Measurements from ENCODE around the gene IRF2BPL. TPM values are rescaled to one million over a fixed set of nuclear protein-coding genes. Genes with fewer than 3 reads are reported as not detected.

Gene IRF2BPL
- total RNA-seq, 2 experiments from 2014 or later: 70.9 to 71.8 TPM

DNA sequence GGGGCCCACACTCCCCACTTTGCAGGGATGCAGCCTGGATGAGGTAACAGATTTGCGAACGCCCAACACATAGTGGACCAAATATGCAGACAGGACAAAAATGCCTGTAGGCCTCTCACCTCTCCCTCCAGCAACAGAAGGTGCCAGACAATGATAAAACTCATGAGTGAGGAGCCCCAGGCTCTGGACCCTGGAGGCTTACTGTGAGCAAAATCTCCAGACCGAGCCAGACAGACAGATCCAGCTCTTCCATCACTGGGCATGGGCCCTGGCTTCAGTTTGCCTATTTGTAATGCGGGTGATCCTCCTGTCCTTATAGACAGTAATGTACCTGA lies 42.3 kb downstream of the IRF2BPL start:
- no peak overlapping the region for H3K27ac Mint-ChIP-seq
- CTCF ChIA-PET: no interaction called here
- ATAC-seq (ENCODE audit: poor library complexity) (no peak), DNase-seq (no peak)
- H3K4me3 Mint-ChIP-seq: no peak overlapping the region
- peaks cover 9% of the 10 kb centered on the region for H3K4me1 Mint-ChIP-seq (ENCODE audit: low read depth)
- no peaks in the 10 kb centered on the region for H3K27me3 Mint-ChIP-seq
- intact Hi-C loops (cut with DNase I, micrococcal nuclease): no loop called here
- POLR2A ChIA-PET: interaction anchor here (3.0 kb wide), 1 partner anchor 24 kb away, joined by 10 read pairs; no protein-coding TSS in a partner anchor
- no peak overlapping the region for H3K27ac ChIP-seq (ENCODE audit: low read depth in 1 of 2, low read length in 2 of 2)
- no peaks in the 10 kb centered on the region for H3K36me3 Mint-ChIP-seq (ENCODE audit: low read depth)
- H3K36me3 ChIP-seq (ENCODE audit: insufficient read depth, low read length): no peaks in the 10 kb centered on the region
- H3K4me1 ChIP-seq (ENCODE audit: insufficient read depth, low read length): peaks cover 7% of the 10 kb centered on the region
- TF ChIP-seq, protein P1, sequence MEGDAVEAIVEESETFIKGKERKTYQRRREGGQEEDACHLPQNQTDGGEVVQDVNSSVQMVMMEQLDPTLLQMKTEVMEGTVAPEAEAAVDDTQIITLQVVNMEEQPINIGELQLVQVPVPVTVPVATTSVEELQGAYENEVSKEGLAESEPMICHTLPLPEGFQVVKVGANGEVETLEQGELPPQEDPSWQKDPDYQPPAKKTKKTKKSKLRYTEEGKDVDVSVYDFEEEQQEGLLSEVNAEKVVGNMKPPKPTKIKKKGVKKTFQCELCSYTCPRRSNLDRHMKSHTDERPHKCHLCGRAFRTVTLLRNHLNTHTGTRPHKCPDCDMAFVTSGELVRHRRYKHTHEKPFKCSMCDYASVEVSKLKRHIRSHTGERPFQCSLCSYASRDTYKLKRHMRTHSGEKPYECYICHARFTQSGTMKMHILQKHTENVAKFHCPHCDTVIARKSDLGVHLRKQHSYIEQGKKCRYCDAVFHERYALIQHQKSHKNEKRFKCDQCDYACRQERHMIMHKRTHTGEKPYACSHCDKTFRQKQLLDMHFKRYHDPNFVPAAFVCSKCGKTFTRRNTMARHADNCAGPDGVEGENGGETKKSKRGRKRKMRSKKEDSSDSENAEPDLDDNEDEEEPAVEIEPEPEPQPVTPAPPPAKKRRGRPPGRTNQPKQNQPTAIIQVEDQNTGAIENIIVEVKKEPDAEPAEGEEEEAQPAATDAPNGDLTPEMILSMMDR (IDR thresholded peaks at IDR 0.05): no peak
- H3K4me3 ChIP-seq (ENCODE audit: low read length): no peak overlapping the region
- peaks cover 4% of the 10 kb centered on the region for H3K9me3 Mint-ChIP-seq
- no peaks in the 10 kb centered on the region for H3K27me3 ChIP-seq (ENCODE audit: control insufficient read depth in 1 of 2, insufficient read depth in 2 of 2, low read length in 2 of 2)
- H3K9me3 ChIP-seq (ENCODE audit: control insufficient read depth in 1 of 2, insufficient read depth in 1 of 2, low read length in 2 of 2): peaks cover 0 to 4% of the 10 kb centered on the region in 2 experiments

DNA sequence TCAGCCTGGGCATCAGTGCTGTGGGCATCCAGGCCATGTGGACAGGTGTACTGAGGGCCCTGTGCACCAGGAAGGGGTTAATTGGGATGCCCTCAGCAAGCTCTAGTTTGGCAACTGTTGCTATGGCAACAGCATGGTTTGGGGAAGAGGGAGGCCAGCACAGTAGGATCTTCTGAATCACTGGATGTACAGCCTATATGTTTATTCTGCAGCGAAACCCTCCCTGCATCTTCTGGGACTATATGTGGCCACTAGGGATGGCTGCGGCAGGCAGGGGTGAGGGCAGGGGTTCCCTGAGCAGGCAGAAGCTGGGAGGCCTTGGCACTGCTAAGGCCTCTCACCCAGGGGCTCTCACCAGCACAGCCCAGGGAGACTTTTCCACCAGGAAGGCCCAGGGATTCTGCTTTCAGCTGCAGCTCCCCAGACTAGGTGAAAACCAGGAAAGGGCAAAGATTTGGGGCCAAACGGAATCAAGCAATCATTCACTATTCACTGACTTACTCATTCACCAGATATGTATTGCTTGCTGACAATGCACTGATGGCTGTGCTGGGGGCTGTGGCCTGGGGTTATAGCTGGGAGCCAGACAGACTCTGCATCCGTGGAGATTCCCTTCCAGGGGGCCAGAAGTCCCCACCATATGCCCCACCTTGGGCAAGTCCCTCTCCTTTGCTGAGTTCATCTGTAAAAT lies 42.8 kb downstream of the IRF2BPL start:
- Histone ChIP-seq H3K36me3 (ENCODE audit: insufficient read depth, low read length) (no peaks in the 10 kb centered on the region), H3K27ac (ENCODE audit: low read depth in 1 of 2, low read length in 2 of 2) (no peak overlapping the region), H3K27me3 (ENCODE audit: control insufficient read depth in 1 of 2, insufficient read depth in 2 of 2, low read length in 2 of 2) (no peaks in the 10 kb centered on the region), H3K9me3 (ENCODE audit: control insufficient read depth in 1 of 2, insufficient read depth in 1 of 2, low read length in 2 of 2) (peaks cover 0 to 4% of the 10 kb centered on the region in 2 experiments), H3K4me1 (ENCODE audit: insufficient read depth, low read length) (peaks cover 7% of the 10 kb centered on the region), H3K4me3 (ENCODE audit: low read length) (no peak overlapping the region)
- ATAC-seq (ENCODE audit: poor library complexity) (no peak), DNase-seq (no peak)
- ChIA-PET POLR2A (interaction anchor here (3.0 kb wide), 1 partner anchor 24 kb away, joined by 10 read pairs; no protein-coding TSS in a partner anchor), CTCF (no interaction called here)
- intact Hi-C loops (cut with DNase I, micrococcal nuclease): no loop called here
- Mint-ChIP-seq H3K27ac (no peak overlapping the region), H3K9me3 (peaks cover 4% of the 10 kb centered on the region), H3K36me3 (ENCODE audit: low read depth) (no peaks in the 10 kb centered on the region), H3K4me3 (no peak overlapping the region), H3K27me3 (no peaks in the 10 kb centered on the region), H3K4me1 (ENCODE audit: low read depth) (peaks cover 9% of the 10 kb centered on the region)
- TF ChIP-seq, protein P1 (IDR thresholded peaks at IDR 0.05): no peak

DNA sequence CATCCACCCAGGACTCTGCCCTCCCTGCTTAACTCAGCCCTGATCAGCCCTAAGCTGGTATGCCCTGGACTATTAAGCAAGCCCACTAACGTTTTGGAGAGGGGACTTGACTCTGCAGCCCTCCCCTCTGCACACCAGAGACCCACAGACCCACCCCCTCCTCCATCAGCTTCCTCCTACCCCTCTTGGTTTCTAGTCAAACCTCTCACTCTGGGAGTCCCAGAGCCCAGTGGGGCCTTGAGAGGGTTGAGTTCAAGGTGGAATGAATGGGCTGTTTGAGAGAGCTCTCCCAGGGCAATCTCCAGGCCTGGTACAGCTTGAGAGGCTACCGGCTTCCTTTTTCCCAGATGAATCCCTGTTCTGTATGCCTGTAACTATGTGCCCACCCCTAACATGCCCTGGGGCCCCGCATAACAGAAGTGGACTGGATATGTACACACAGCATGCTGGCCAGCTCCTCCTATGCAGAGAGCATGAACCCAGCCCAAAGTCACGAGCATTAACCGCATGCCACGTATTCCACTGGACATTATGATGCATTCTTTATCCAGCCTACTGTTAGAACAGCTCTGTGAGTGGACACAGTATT lies 43.6 kb downstream of the IRF2BPL start:
- intact Hi-C loops (cut with DNase I, micrococcal nuclease): no loop called here
- CTCF ChIA-PET: interaction anchor here (0.5 to 1.6 kb wide), 2 partner anchors 19 to 34 kb away, joined by 3 to 4 read pairs; no protein-coding TSS in a partner anchor
- H3K9me3 ChIP-seq (ENCODE audit: control insufficient read depth in 1 of 2, insufficient read depth in 1 of 2, low read length in 2 of 2): peaks cover 0 to 4% of the 10 kb centered on the region in 2 experiments

More for the DNA sequence above, 43.6 kb downstream of the IRF2BPL start:
- H3K4me3 ChIP-seq (ENCODE audit: low read length): no peak overlapping the region
- DNase-seq (no peak), ATAC-seq (ENCODE audit: poor library complexity) (no peak)
- no peaks in the 10 kb centered on the region for H3K27me3 ChIP-seq (ENCODE audit: control insufficient read depth in 1 of 2, insufficient read depth in 2 of 2, low read length in 2 of 2)
- H3K36me3 ChIP-seq (ENCODE audit: insufficient read depth, low read length): no peaks in the 10 kb centered on the region
- no peak overlapping the region for H3K27ac Mint-ChIP-seq
- TF ChIP-seq, protein P1 (IDR thresholded peaks at IDR 0.05): no peak
- H3K4me3 Mint-ChIP-seq: no peak overlapping the region
- peaks cover 9% of the 10 kb centered on the region for H3K4me1 Mint-ChIP-seq (ENCODE audit: low read depth)
- H3K27me3 Mint-ChIP-seq: no peaks in the 10 kb centered on the region
- no peak overlapping the region for H3K27ac ChIP-seq (ENCODE audit: low read depth in 1 of 2, low read length in 2 of 2)
- peaks cover 7% of the 10 kb centered on the region for H3K4me1 ChIP-seq (ENCODE audit: insufficient read depth, low read length)
- H3K36me3 Mint-ChIP-seq (ENCODE audit: low read depth): no peaks in the 10 kb centered on the region
- peaks cover 4% of the 10 kb centered on the region for H3K9me3 Mint-ChIP-seq
- POLR2A ChIA-PET: interaction anchor here (1.4 kb wide), 1 partner anchor 23 kb away, joined by 5 read pairs; no protein-coding TSS in a partner anchor
